HL-60/S4 treated with phorbol 12-myristate 13-acetate at 8.2 ng/mL for 4 days and 3 days (cell line): ENCODE data around the gene SLC9A9.

Experiments used
- in situ Hi-C: fragments of 300-500 bp; cut with MboI; formaldehyde crosslinking; loops from 2 replicates; pipeline ENCODE4 v1.15.0; 2022; ENCODE audit warnings: low sequenced_read_pairs

SLC9A9 gene

DNA sequence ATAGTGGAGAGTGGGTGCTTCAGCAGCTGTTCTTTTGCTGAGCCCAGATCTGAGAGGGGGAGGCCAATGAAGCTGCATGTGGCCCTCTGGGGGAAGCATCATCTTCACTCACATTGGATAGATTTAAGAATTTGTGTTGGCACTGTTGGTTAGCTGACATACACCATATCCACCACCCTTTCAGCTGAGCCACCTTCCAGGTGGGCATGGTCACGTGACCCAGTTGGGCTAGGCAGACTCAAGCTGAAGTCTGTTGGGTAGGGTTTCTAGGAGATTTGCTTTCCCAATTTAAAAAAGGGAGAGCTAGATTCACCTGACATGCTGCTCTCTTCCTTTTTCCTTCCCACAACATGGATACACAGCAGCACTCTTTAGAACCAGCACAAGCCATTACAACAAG lies 417.7 kb downstream of the SLC9A9 start:
- in situ Hi-C loops = no loop called here

DNA sequence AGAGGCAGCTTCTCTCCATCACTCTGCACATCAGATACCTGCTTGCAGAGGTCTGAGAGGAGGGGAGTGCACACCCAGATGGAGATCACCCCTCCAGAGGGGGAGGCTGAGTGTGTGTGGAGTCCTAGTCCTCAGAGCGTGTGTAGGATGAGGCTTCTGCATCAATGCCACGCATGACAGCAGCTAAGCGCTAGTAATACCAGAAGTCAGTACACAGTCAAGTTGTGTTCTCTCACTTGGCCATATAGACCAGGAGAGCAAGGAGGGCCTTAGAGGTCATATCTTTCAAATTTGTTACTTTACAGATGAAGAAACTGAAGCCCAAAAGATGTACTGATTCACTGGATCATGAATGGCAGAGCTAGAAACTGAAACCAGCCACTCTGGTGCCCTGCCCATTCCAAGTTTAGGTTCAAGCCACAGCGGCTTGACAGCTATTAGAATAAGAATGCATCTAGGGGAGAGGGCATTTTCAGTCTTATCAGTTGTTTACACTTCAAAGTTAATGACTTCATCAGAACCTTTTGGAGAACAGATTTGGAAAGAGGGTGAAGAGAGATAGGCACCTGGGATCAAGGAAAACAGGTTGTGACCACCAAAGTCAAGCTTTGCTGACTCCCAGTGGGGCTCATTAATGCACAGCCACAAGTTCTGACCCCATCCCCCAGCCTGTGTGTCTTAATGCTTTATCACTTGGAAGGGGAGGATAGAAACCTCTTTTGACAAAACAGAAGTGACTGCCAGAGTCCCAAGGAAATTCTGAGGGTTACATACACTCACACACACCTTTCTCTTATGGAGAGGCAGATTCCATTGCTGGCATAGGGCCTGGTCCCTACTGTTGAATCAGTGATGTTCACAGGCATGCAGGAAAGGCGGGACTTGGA lies 418.4 kb downstream of the SLC9A9 start:
- in situ Hi-C loops = no loop called here

DNA sequence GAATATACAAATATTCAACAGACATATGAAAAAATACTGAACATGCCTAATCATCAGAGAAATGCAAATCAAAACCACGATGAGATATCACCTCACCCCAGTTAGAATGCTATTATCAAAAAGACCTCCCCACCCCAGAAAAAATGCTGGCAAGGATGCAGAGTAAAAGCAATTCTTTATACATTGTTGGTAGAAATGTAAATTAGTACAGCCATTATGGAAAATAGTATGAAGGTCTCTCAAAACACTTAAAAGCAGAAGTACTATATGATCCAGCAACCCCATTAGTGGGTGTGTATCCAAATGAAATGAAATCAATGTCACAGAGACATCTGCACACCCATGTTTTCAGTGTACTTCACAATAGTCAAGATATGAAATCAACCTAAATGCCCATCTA lies 420.0 kb downstream of the SLC9A9 start:
- in situ Hi-C loops = no loop called here

DNA sequence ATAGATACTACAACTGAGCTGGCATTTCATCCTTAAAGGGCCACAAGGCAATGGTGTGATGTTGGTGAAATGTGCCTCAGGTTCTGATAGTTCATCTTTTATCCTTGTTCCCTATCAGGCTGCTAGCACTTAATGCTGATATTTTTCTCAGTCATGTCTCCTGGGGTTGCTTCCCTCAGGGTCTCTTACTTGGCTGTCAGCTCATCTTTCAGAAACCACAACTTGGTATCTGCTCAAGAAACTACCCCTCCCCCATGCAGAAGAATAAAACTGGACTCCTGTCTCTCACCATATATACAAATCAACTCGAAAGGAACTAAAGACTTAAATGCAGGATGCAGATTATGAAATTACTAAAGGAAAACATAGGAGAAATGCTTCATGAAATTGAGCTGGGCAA lies 420.6 kb downstream of the SLC9A9 start:
- in situ Hi-C loops = no loop called here

DNA sequence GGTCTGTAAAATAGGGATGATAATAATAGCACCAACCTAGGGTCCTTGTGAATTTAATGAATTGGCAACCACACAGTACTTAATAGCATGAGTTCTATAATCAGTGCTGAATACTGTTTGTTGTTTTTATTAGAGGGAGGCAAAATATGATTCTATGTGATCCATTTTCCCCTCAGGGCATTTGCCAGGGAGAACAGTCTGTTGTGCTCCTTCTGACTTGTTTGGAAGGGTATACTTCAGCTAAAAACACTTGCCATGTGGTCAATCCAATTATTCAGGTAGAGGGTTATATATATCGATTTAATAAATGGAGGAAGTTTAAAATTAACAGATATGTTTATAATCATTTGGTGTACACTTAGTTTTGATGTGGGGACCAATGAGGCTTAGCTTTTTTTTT lies 423.4 kb downstream of the SLC9A9 start:
- in situ Hi-C loops = no loop called here

DNA sequence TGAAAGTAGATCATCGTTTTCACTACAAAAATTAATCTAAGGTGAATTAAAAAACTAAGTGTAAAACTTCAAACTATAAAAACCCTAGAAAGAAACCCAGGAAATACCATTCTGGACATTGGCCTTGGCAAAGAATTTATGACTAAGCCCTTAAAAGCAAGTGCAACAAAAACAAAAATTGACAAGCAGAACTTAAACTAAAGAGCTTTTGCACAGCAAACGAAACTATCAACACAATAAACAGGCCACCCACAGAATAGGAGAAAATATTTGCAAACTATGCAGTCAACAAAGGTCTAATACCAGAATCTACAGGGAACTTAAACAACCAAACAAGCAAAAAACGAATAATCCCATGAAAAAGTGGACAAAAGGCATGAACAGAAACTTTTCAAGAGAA lies 426.7 kb downstream of the SLC9A9 start:
- in situ Hi-C loops = no loop called here

DNA sequence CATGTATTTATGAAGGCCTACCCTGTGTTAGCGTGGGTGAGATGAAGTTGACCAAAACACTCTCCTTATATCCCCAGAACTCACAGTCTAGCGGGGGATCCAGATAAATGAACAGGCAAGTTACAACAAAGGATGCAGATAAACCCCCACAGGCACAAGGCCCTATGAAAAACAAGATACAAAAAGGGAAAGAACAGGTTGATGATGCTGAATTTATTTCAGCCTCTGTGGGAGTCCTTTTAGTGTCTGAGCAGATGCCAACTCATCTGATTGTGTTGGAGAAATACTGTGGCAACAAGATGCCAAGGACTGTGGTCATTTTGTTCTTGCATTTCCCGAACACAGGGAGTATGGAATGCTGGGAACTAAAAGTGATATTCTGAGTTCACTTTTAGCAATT lies 428.7 kb downstream of the SLC9A9 start:
- in situ Hi-C loops = no loop called here

DNA sequence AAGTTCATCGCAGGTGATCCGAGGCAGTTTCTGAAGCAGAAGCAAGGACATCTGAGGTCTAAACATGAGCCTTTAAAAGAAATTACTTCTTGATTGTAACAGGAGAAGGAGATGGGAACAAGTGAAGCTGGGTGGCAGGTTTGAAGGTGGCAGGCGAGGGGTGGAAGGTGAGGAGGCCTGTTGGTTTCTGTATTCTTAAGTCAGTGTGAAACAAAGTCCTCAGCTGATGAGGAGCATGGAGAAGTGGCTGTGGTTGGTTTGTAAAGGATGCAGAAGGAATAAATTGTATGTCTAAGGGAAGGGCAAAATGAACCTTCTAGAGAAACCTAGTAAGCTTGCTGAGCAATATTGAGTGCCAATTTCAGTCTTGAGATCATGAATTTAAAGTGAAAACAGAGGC lies 429.9 kb downstream of the SLC9A9 start:
- in situ Hi-C loops = no loop called here

DNA sequence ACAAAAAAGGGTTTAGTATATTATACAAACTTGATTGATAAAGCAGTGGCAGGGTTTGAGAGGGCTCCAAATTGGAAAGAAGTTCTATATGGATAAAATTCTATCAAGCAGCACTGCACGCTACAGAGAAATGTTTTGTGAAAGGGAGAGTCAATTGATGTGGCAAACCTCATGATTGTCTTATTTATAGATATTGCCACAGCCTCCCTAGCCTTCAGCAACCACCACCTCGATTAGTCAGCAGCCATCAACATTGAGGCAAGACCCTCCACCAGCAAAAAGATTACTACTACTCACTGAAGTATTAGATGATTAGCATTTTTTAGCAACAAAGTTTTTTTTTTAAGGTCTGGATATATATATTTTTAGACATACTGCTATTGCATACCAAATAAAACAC lies 432.0 kb downstream of the SLC9A9 start:
- in situ Hi-C loops = no loop called here

DNA sequence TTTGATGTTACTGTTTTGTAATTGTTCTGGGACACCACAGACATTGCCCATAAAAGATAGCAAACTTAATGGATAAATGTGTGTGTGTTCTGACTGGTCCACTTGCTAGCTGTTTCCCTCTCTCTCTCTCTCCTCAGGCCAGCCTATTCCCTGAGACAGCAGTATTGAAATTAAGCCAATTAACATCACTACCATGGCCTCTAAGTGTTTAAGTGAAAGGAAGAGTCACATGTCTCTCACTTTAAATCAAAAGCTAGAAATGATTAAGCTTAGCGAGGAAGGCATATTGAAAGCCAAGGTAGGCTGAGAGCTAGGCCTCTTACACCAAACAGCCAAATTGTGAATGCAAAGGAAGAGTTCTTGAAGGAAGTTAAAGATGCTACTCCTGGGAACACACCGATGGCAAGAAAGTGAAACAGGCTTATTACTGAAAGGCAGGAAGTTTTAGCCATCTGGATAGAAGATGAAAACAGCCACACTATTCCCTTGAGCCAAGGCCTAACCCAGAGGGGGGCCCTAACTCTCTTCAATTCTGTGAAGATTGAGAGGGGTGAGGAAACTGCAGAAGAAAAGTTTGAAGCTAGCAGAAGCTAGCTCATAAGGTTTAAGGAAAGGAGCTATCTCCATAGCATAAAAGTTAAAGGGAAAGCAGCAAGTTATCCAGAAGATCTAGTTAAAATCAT lies 433.6 kb downstream of the SLC9A9 start:
- in situ Hi-C loops = no loop called here

DNA sequence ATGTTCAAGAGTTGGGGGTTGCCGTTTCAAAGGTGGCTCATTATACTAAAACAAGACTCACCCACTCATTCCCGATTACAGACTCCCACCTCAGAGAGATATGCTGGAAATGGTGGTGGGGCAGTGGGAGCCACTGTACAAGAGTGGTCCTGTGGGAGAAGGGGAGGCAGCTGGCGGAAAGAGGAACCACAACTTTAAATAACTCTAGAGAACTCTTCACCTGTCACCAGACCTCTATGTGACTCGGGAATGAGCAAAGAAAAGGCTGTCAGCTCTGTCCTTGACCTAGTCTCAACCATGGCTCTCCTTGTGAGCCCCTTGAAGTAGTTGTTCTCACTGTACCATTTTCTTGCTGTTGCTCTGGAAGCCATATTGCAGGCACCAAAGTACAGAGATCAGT lies 434.9 kb downstream of the SLC9A9 start:
- in situ Hi-C loops = no loop called here

DNA sequence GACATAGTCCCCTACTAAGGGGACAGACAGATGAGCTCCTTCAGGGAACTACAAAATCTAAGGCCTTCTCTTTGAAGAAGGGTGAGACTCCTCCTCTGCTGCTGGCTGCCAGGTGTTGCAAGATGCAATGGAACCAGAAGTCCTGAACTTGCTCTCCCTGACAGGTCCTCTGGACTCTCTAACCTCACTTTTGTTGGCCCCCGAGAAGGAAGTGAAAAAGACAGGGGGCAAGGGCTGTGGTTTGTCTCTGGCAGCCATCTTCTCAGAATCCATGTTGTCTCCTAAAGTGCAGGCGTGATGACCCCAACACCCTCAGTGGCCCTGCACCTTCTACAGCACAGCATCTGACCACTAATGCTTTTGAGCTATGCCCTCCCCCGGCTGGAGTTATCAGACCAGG lies 436.2 kb downstream of the SLC9A9 start:
- in situ Hi-C loops = no loop called here

DNA sequence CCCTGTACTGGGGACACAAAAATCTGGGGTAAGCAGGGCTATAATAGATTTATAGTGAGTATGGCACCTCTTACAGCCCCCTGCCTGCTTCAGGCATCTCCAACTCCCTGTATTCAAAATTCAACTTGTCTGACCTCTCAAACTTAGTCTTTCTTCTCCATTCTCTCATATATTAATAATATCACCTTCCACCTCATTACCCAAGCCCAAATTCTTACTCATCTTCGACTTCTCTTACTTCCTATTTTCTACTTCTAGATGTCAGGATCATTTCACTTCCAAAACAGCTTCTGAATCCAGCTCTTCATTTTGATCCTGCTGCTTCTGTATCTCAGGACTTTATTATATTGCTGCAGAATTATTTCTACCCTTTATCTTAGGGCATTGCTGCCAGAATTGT lies 438.0 kb downstream of the SLC9A9 start:
- in situ Hi-C loops = no loop called here

DNA sequence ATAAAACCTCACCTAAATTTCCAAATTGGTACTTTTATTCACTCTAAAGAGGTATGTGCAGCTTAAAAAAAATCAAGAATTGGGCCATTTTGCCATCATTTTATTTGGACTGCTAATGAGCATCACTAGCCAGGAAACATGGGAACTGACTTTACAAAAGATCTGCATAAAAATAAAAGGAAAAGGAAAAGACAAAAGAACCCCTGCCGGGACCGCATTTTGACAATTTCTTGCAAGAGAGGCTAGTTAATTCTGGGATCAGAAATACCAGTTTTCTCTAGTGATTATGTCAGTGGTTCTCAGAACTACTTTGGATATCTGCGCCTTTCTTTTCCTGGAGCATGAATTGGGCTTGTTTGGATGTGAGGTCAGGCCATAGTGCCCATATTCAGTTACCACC lies 439.5 kb downstream of the SLC9A9 start:
- in situ Hi-C loops = no loop called here

DNA sequence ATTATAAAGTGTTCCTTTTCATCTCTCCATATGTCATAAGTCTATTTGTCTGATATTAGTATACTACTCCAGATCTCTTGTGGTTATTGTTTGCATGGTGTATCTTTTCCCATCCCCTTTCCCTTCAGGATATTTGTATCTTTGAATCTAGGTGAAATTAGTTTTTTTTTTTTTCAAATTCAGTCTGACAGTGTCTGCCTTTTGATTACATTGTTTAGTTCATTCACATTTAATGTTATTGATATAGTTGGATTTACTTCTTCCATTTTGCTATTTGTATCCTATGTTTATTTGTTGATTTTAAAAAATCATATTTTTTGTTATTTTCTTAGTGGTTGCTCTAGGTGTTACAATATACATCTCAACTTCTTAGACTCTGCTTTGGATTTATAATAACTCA lies 445.7 kb downstream of the SLC9A9 start:
- in situ Hi-C loops = no loop called here

DNA sequence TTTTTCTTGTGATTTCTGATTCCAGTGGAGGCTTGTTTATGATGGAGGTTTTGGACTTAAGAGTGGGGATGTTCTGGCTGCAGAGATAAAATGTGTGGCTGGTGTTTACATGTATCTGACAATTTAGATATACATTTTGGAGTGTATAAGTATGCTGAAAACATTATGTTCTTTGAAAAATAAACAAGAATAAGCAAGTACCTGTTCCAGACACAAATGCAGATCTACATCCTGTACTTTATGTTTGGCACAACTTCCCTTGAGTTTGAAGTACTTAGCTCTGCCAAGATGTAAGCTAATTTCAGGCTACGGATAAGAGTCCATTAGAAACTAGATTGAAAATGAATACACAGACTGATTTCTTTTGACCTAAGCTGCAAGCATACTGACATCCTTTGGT lies 451.5 kb downstream of the SLC9A9 start:
- in situ Hi-C loops = no loop called here

DNA sequence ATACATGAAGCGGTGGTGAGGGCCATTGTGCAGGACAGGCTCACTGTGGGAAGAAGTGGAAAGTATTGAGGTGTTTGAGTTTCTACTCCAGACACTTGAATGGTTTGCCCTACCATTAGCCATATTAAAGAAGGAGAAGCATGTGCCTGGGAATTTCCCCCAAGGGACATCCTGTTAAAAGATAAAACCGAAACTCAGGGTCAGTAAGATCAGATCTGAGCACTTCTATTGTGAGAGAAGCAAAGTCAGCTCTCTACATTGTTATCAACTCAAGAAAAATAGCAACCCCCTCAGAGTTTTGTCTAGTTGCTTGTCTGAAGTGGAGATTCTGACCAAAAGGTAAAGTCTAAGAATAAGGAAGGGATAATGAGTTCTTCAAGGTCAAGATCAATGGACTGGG lies 458.9 kb downstream of the SLC9A9 start:
- in situ Hi-C loops = no loop called here

DNA sequence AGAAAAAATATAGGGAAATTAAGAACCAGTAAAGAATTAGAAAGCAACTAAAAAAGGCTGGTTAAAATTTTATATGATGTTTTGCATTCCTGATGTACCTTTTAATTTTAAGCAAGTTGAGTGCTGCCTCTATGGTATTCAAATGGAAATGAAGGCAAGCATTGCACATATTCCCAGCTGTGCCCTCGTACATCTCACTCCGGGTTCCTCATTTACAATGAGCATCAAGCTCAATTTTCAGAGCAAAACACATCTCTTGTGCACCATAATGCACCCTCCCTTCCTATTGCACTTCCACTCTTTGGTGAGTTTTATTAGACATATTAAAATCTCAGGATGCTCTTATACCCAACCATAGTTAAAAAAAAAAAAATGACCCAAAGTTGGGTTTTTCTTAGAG lies 460.8 kb downstream of the SLC9A9 start:
- in situ Hi-C loops = no loop called here

DNA sequence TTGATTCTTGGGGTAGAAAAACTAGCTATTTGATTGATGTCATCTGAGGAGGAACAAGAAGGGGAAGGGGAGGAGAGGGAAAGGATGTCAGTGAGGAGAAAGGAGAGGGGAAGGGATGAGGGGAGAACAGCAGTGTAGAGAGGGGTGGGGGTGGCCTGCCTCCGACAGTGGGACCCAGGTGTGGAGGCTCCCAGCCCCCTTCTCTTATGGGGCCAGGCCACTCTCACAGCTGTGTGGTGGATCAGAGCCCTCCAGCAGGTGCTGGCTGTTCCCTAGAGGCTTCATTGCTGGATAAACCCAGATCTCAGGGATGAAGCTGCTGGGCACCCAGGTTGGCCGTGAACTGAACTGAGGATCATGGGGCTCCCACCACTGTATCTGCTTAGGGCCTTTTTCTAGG lies 464.2 kb downstream of the SLC9A9 start:
- in situ Hi-C loops = no loop called here

DNA sequence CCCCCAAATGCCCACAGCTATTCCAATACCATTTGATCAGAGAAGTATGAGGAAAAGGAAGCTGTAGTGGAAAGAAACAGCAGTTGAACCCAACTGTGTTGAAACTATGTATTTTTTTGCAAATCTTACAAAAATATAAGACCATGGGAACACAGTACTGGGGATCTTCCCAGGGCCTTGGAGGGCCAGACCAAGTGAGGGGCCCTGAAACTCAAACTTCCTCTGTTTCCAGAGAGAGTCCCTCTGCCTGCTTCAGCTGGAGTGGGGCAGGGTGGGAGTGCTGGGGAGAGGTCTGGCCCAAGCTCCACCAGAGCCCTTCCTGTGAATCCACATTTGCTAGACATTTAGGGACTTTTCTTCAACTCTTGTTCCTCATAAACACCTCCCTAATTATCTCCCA lies 464.8 kb downstream of the SLC9A9 start:
- in situ Hi-C loops = no loop called here

DNA sequence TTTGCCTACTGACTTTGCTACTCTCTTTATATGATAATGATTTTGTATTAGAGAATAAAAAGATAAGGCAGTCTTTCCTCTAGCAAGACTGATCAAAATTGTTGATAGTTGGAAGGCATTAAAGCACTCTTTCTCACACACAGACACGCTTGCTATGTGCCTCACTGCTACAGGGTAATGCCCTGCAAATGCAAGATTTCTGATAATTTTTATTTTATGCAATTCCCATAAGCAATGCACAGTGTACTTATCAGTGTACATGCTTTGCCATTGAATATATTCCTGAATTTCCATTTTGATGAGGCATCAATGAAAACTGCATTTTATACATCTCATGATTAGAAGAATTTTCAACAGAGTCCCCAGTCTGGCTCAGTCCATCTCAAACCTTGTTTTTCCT lies 465.5 kb downstream of the SLC9A9 start:
- in situ Hi-C loops = no loop called here

DNA sequence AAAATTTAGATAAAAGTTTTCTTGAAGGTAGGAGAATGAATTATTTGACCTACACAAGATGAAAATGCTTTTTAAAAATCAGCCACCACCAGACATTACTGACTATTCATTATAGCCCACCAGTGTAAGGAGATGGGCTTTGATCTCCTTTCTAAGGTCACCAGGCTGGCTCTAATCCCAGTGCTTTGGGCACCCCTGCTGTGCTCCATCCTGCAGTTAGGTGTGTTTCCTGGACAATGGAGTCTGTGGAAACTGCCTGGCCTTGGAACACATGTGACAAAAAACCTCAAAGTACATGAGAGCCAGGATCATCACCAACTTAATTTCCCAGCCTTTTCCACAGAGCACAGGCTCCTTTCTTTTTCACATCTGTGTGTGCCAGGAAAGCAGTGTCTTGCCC lies 467.8 kb downstream of the SLC9A9 start:
- in situ Hi-C loops = no loop called here

DNA sequence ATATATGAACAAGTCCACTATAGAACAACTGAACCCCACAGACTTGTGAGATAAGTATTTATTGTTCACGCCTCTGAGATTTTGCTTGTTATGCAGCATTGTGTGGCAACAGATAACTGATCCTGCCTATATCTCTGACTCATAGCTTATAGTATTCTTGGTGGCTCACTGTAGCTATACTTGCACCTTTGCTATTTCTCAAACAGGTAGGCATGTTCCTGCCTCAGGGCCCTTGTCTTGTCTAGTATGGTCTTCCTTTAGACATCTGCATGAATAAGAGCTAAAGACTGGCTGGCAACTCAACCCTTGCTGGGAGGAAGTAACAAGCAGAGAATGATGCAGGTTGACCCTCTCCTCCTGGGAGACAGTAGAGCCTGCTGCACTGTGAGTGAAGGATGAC lies 472.6 kb downstream of the SLC9A9 start:
- in situ Hi-C loops = no loop called here
